ENCODE data around the gene NPAS3. TPM values are rescaled to one million over a fixed set of nuclear protein-coding genes. Genes with fewer than 3 reads are reported as not detected.

The NPAS3 gene
- polyA plus RNA-seq, 2 of the 4 experiments (the other 2 are of a cell fraction): not detected

DNA sequence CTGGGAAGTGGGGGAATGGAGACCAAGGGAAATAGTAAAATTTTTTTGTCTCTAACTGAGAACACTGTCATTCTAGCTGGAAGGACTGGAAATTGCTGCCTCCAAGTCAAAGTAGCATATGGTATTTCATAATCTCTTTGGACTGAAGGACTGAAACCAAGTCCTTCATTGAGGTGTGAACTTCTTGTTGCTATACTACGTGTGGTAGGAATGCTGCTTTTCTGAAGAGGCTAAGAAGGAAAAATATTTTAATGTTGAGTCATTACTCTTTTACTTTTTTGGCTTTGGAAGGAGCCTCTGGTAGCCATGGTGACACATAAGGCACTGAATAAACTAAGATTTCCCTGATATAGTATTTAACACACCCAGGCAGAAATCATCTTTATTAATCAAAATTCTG is 465.4 kb downstream of the NPAS3 start (continued):
- TF ChIP-seq, protein P1, sequence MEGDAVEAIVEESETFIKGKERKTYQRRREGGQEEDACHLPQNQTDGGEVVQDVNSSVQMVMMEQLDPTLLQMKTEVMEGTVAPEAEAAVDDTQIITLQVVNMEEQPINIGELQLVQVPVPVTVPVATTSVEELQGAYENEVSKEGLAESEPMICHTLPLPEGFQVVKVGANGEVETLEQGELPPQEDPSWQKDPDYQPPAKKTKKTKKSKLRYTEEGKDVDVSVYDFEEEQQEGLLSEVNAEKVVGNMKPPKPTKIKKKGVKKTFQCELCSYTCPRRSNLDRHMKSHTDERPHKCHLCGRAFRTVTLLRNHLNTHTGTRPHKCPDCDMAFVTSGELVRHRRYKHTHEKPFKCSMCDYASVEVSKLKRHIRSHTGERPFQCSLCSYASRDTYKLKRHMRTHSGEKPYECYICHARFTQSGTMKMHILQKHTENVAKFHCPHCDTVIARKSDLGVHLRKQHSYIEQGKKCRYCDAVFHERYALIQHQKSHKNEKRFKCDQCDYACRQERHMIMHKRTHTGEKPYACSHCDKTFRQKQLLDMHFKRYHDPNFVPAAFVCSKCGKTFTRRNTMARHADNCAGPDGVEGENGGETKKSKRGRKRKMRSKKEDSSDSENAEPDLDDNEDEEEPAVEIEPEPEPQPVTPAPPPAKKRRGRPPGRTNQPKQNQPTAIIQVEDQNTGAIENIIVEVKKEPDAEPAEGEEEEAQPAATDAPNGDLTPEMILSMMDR (IDR thresholded peaks at IDR 0.05): no peak

DNA sequence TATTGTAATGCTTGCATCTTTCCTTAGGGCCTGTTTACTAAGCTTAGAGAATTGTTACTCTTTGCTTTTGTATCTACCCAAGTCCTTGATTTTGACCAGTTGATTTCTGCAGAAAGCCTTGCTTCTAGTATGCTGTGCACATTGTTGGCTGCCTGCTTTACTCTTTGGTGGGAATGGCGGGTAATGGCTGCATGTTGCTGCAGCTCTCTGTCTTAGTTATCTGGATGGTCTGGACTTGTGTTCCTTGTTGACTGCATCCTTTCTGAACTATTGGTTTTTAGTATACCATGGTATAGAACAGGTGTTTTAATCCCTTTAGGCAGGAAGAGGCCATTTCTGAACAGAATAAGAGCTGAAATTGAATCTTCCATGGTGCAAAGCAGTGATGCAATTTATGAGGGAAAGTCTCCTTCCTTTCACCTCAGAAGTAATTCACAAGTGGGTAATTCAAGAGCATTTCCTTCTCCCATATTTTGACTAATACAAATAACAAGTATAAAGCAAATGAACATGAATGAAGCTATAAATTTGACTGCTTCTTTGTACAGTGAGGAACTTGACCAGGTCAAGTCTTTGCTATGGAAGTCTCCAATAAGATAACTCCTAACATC is 466.4 kb downstream of the NPAS3 start:
- 40% methylated on average over 1 of the region's 1 CpG for WGBS (ENCODE audit: missing lambda C conversion rate)
- TF ChIP-seq RCOR1 (IDR thresholded peaks at IDR 0.05; ENCODE audit: low read depth, low read length) (no peak), MAX (IDR thresholded peaks at IDR 0.05) (no peak), ZSCAN20 (CRISPR knock-in tag; IDR thresholded peaks at IDR 0.05) (no peak), HMGXB4 (CRISPR knock-in tag; IDR thresholded peaks at IDR 0.05; ENCODE audit: borderline replicate concordance) (no peak), RFX5 (IDR thresholded peaks at IDR 0.05) (no peak), CHD4 (IDR thresholded peaks at IDR 0.05; ENCODE audit: borderline replicate concordance) (no peak), MYC (IDR thresholded peaks at IDR 0.05; ENCODE audit: borderline replicate concordance, low read length) (no peak), PHF8 (IDR thresholded peaks at IDR 0.05; ENCODE audit: borderline replicate concordance, low read depth) (no peak), REST (IDR thresholded peaks at IDR 0.05) (no peak), CEBPB (IDR thresholded peaks at IDR 0.05) (no peak), ZNF302 (CRISPR knock-in tag; IDR thresholded peaks at IDR 0.05) (no peak), EHF (CRISPR knock-in tag; IDR thresholded peaks at IDR 0.05) (no peak), SMC3 (IDR thresholded peaks at IDR 0.05) (no peak)
- TF ChIP-seq, protein P2, sequence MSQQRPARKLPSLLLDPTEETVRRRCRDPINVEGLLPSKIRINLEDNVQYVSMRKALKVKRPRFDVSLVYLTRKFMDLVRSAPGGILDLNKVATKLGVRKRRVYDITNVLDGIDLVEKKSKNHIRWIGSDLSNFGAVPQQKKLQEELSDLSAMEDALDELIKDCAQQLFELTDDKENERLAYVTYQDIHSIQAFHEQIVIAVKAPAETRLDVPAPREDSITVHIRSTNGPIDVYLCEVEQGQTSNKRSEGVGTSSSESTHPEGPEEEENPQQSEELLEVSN (IDR thresholded peaks at IDR 0.05; ENCODE audit: borderline replicate concordance, low read depth): no peak
- TF ChIP-seq, protein P3, sequence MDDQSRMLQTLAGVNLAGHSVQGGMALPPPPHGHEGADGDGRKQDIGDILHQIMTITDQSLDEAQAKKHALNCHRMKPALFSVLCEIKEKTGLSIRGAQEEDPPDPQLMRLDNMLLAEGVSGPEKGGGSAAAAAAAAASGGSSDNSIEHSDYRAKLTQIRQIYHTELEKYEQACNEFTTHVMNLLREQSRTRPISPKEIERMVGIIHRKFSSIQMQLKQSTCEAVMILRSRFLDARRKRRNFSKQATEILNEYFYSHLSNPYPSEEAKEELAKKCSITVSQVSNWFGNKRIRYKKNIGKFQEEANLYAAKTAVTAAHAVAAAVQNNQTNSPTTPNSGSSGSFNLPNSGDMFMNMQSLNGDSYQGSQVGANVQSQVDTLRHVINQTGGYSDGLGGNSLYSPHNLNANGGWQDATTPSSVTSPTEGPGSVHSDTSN (IDR thresholded peaks at IDR 0.05): no peak
- TF ChIP-seq, protein P1 (IDR thresholded peaks at IDR 0.05): no peak
- Histone ChIP-seq H3K27ac (no peak overlapping the region), H3K4me3 (no peak overlapping the region), H3K4me2 (no peak overlapping the region), H3K9me3 (no peaks in the 10 kb centered on the region), H3K4me1 (no peaks in the 10 kb centered on the region)
- DNase-seq (ENCODE audit: low read depth in 1 of 2, low spot score in 1 of 2): no peak
- CTCF ChIA-PET: interaction anchor here (1.4 kb wide), 1 partner anchor 29 kb away, joined by 3 read pairs; no protein-coding TSS in a partner anchor
- FAIRE-seq: no peak
- POLR2A ChIA-PET: no interaction called here
- no peak for ATAC-seq

Data from A549 (cell line).